Gastrocnemius medialis (tissue), 4 donors: ENCODE results near the gene TOMM7.

Experiments used
- POLR2A ChIP-seq, 2 donors: fragments of 450-650 bp; IDR thresholded peaks; one replicate each; pipeline ENCODE4 v1.6.1; 2017; ENCODE audit warnings: antibody characterized with exemption in 2 of 2, mild to moderate bottlenecking in 2 of 2, moderate library complexity in 2 of 2
- TF ChIP-seq, protein P1 (sequence below), 5 experiments: fragments of 450-650 bp in 3 of 5; fragments of 200-600 bp in 2 of 5; sonication (generic) in 2 of 5; IDR thresholded peaks in 4 of 5; conservative IDR thresholded peaks in 1 of 5; 1 replicate in 4 of 5; 2 replicates in 1 of 5; pipeline ENCODE4 v1.5.1; 2016 to 2019; ENCODE audit warnings: antibody characterized with exemption in 5 of 5, mild to moderate bottlenecking in 3 of 5, moderate library complexity in 3 of 5

DNA sequence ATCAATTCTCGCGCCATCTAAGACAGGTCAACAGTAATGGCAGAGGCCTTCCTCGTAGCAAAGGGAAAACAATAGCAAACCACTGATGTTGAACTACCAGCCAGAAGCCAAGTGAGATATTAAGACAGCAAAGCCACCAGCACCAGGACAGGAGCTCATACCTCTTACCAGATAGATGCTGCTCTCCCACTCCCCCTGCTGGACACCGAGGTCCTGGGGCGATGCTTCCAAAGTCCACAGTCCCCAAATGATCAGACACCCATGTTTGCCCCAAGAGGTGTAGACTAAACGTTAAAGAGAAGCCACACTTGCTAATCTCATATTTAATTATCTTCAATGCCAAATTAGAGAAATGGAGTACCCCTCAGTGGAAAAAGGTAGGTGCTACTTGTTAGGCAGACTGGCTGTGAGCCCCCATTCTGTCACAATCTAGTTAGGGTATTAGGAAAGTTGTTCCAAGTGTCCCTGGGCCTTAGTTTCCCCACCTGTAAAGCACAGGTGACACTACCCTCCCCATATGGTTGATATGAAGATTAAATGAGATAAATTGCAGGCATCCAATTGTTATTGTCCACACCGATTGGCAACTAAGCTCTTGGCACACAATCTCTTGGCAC lies 39.9 kb downstream of the TOMM7 start:
- TF ChIP-seq, protein P1, sequence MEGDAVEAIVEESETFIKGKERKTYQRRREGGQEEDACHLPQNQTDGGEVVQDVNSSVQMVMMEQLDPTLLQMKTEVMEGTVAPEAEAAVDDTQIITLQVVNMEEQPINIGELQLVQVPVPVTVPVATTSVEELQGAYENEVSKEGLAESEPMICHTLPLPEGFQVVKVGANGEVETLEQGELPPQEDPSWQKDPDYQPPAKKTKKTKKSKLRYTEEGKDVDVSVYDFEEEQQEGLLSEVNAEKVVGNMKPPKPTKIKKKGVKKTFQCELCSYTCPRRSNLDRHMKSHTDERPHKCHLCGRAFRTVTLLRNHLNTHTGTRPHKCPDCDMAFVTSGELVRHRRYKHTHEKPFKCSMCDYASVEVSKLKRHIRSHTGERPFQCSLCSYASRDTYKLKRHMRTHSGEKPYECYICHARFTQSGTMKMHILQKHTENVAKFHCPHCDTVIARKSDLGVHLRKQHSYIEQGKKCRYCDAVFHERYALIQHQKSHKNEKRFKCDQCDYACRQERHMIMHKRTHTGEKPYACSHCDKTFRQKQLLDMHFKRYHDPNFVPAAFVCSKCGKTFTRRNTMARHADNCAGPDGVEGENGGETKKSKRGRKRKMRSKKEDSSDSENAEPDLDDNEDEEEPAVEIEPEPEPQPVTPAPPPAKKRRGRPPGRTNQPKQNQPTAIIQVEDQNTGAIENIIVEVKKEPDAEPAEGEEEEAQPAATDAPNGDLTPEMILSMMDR (IDR thresholded peaks at IDR 0.05 in 4 of 5, conservative IDR thresholded peaks at IDR 0.05 in 1 of 5) = peak; percentile 39 to 73 (median 52)
- TF ChIP-seq POLR2A (IDR thresholded peaks at IDR 0.05) = no peak
